MM.1S (cell line): ENCODE measurements around the gene STK4.
"Not testable (repeated sequence)": the region's sequence is repeated elsewhere in the genome, so short reads cannot be mapped to it uniquely, and the experiment has no call there.

Source experiments
- DNase-seq: peaks from one replicate; pipeline ENCODE4 v3.0.0-alpha.2; 2015
- H2AFZ ChIP-seq: fragments of 300-600 bp; sonication (generic); 2 replicates; pipeline ENCODE4 v1.6.0; 2016; ENCODE audit warnings: antibody characterized with exemption, low read length
- H3F3A ChIP-seq: fragments of 300-600 bp; sonication (generic); 2 replicates; pipeline ENCODE4 v1.6.1; 2016; ENCODE audit warnings: mild to moderate bottlenecking, antibody characterized with exemption, low read length, moderate library complexity, mixed read lengths; ENCODE audit not compliant: insufficient read depth
- H3K27ac ChIP-seq: fragments of 300-600 bp; sonication (generic); 2 replicates; pipeline ENCODE4 v1.5.1; 2016; ENCODE audit warnings: mild to moderate bottlenecking, low read length
- H3K27me3 ChIP-seq: fragments of 300-600 bp; sonication (generic); replicated peaks from 2 replicates; pipeline ENCODE4 v1.6.0; 2016; ENCODE audit warnings: low read length; ENCODE audit not compliant: insufficient read depth
- H3K36me3 ChIP-seq: fragments of 300-600 bp; sonication (generic); replicated peaks from 2 replicates; pipeline ENCODE4 v1.6.1; 2016; ENCODE audit warnings: mild to moderate bottlenecking, low read length, mixed read lengths; ENCODE audit not compliant: insufficient read depth
- H3K4me1 ChIP-seq: fragments of 300-600 bp; sonication (generic); 2 replicates; pipeline ENCODE4 v1.6.1; 2016; ENCODE audit warnings: low read length, mixed read lengths
- H3K4me2 ChIP-seq: fragments of 300-600 bp; sonication (generic); 2 replicates; pipeline ENCODE4 v1.6.0; 2016; ENCODE audit warnings: low read depth, low read length
- H3K4me3 ChIP-seq: fragments of 300-600 bp; sonication (generic); 2 replicates; pipeline ENCODE4 v1.5.1; 2016; ENCODE audit warnings: low read length, mixed read lengths
- H3K79me2 ChIP-seq: fragments of 300-600 bp; sonication (generic); 2 replicates; pipeline ENCODE4 v1.6.1; 2016; ENCODE audit warnings: mixed run types, low read length, mixed read lengths
- H3K9ac ChIP-seq: fragments of 300-600 bp; sonication (generic); 2 replicates; pipeline ENCODE4 v1.6.1; 2016; ENCODE audit warnings: low read length, mixed read lengths
- H3K9me2 ChIP-seq: fragments of 300-600 bp; sonication (generic); replicated peaks from 2 replicates; pipeline ENCODE4 v1.6.1; 2016; ENCODE audit warnings: mild to moderate bottlenecking, low read length, mixed read lengths; ENCODE audit not compliant: insufficient read depth
- H3K9me3 ChIP-seq: fragments of 300-600 bp; sonication (generic); replicated peaks from 2 replicates; pipeline ENCODE4 v1.6.1; 2016; ENCODE audit warnings: mild to moderate bottlenecking, low read length, mixed read lengths; ENCODE audit not compliant: insufficient read depth
- H4K20me1 ChIP-seq: fragments of 300-600 bp; sonication (generic); 2 replicates; pipeline ENCODE4 v1.6.1; 2016; ENCODE audit warnings: mild to moderate bottlenecking, low read length, moderate library complexity, mixed read lengths; ENCODE audit not compliant: insufficient read depth
- EZH2 ChIP-seq: fragments of 300-600 bp; sonication (generic); optimal IDR thresholded peaks from 2 replicates; pipeline ENCODE3; 2017; ENCODE audit warnings: low read depth, mild to moderate bottlenecking, antibody characterized with exemption, low read length, mixed read lengths
- EZH2phosphoT487 ChIP-seq: fragments of 300-600 bp; sonication (generic); IDR thresholded peaks from 2 replicates; pipeline ENCODE4 v1.6.1; 2018; ENCODE audit warnings: antibody characterized with exemption, low read length
- TF ChIP-seq, protein P1 (sequence below): fragments of 300-600 bp; sonication (generic); IDR thresholded peaks from 2 replicates; pipeline ENCODE4 v1.5.1; 2016; ENCODE audit warnings: antibody characterized with exemption, low read length, mixed read lengths

Gene STK4

DNA sequence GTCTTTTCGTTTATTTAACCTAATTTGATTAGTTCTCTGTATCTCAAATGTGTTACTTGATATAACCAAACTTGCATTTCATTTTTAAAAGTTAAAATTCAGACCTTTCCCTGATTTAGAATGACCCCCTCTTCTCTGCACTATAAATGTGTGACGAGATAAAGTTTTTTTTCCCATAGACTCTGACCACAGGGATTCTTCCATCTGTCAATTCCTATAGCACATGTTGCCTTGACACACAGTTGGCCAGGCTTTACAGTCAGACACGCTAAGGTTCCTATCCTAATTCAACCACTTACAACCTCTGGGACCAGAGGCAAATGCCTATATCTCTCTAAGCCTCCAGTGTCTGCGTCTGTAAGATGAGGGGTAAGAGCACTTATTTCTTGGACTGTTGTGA, 94.0 kb downstream of the STK4 start:
- TF ChIP-seq EZH2phosphoT487 (no peak), EZH2 (no peak)
- TF ChIP-seq, protein P1, sequence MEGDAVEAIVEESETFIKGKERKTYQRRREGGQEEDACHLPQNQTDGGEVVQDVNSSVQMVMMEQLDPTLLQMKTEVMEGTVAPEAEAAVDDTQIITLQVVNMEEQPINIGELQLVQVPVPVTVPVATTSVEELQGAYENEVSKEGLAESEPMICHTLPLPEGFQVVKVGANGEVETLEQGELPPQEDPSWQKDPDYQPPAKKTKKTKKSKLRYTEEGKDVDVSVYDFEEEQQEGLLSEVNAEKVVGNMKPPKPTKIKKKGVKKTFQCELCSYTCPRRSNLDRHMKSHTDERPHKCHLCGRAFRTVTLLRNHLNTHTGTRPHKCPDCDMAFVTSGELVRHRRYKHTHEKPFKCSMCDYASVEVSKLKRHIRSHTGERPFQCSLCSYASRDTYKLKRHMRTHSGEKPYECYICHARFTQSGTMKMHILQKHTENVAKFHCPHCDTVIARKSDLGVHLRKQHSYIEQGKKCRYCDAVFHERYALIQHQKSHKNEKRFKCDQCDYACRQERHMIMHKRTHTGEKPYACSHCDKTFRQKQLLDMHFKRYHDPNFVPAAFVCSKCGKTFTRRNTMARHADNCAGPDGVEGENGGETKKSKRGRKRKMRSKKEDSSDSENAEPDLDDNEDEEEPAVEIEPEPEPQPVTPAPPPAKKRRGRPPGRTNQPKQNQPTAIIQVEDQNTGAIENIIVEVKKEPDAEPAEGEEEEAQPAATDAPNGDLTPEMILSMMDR = no peak
- H3K4me1 ChIP-seq = peaks cover 67% of the 10 kb centered on the region
- 0 out of 2 replicates have a peak, but pooled peaks cover 1% of the 10 kb centered on the region for H4K20me1 ChIP-seq
- H2AFZ ChIP-seq = no peak overlapping the region
- no peak overlapping the region for H3K27ac ChIP-seq
- DNase-seq = no peak
- H3K79me2 ChIP-seq = peaks cover 65% of the 10 kb centered on the region
- H3K4me2 ChIP-seq = no peak overlapping the region
- H3K27me3 ChIP-seq = no peaks in the 10 kb centered on the region
- H3K9me2 ChIP-seq = no peaks in the 10 kb centered on the region
- H3K9me3 ChIP-seq = no peaks in the 10 kb centered on the region
- peaks cover 30% of the 10 kb centered on the region for H3F3A ChIP-seq
- no peak overlapping the region for H3K9ac ChIP-seq
- peaks cover 15% of the 10 kb centered on the region; the same call in 1 of the 2 replicates for H3K36me3 ChIP-seq
- H3K4me3 ChIP-seq = no peak overlapping the region

DNA sequence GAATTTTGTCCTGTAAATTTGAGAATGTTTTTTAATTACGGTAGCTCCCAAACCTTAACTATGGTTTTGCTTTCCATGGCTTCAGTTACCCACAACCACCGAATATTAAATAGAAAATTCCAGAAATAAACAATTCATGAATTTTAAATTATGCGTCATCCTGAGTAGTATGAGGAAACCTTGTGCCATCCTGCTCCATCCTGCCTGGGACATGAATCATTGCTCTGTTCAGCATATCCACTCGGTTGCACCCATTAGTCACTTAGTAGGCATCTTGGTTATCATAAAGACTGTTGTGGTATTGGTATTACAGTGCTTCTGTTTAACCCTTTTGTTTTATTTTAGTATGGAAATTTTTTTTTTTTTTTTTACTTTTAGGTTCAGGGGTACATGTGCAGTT, 94.9 kb downstream of the STK4 start:
- no peaks in the 10 kb centered on the region for H3K27me3 ChIP-seq
- H3K9me3 ChIP-seq = no peaks in the 10 kb centered on the region
- DNase-seq = no peak
- H3K9ac ChIP-seq = no peak overlapping the region
- no peak overlapping the region for H3K27ac ChIP-seq
- H3K79me2 ChIP-seq = peaks cover 67% of the 10 kb centered on the region
- H4K20me1 ChIP-seq = 0 out of 2 replicates have a peak, but pooled peaks cover 3% of the 10 kb centered on the region
- H3K4me2 ChIP-seq = no peak overlapping the region
- H3K36me3 ChIP-seq = peaks cover 15% of the 10 kb centered on the region; the same call in 1 of the 2 replicates
- peaks cover 62% of the 10 kb centered on the region for H3K4me1 ChIP-seq
- no peak overlapping the region for H3K4me3 ChIP-seq
- H3K9me2 ChIP-seq = no peaks in the 10 kb centered on the region
- H2AFZ ChIP-seq = no peak overlapping the region
- TF ChIP-seq EZH2 (no peak), EZH2phosphoT487 (no peak)
- TF ChIP-seq, protein P1 = no peak
- peaks cover 28% of the 10 kb centered on the region for H3F3A ChIP-seq

DNA sequence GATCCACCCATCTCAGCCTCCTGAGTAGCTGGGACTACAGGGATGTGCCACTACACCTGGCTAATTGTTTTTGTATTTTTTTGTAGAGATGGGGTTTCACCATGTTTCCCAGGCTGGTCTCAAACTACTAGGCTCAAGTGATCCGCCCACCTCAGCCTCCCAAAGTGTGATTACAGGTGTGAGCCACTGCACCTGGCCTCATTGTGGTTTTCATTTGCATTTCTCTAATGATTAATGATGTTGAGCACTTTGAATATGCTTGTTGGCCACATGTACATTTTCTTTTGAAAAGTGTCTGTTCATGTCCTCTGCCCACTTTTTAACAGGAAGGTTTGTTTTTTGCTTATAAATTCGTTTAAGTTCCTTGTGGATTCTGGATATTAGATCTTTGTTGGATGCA, 96.8 kb downstream of the STK4 start:
- peak; percentile 92 for DNase-seq
- H3K4me1 ChIP-seq = peaks cover 43% of the 10 kb centered on the region
- peak overlapping the region; percentile 13; the same call in 1 of the 2 replicates for H3K4me3 ChIP-seq
- not testable (repeated sequence) for H4K20me1 ChIP-seq, H3K27me3 ChIP-seq, H3K9me2 ChIP-seq, H2AFZ ChIP-seq, H3K36me3 ChIP-seq, H3K9me3 ChIP-seq
- peak overlapping the region; percentile 73; the same call in 1 of the 2 replicates for H3K27ac ChIP-seq
- H3K79me2 ChIP-seq = peaks cover 73% of the 10 kb centered on the region
- H3K4me2 ChIP-seq = peak overlapping the region; percentile 51; the same call in 1 of the 2 replicates
- H3F3A ChIP-seq = peaks cover 24% of the 10 kb centered on the region
- H3K9ac ChIP-seq = peak overlapping the region; percentile 4; the same call in 1 of the 2 replicates

DNA sequence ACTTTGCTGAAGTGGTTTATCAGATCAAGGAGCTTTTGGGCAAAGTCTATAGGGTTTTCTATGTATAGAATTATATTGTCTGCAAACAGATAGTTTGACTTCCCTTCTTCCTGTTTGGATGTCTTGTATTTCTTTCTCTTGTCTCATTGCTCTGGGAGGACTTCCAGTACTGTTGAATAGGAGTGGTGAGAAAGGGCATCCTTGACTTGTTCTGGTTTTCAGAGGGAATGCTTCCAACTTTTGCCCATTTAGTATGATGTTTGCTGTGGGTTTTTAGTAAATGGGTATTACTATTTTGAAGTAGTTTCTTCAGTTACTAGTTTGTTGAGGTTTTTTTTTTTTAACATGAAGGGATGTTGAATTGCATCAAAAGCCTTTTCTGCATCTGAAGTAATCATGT, 98.5 kb downstream of the STK4 start:
- peaks cover 84% of the 10 kb centered on the region for H3K79me2 ChIP-seq
- no peak overlapping the region; the same call in 1 of the 2 replicates for H3K4me2 ChIP-seq

More for the DNA sequence above, 98.5 kb downstream of the STK4 start:
- Histone ChIP-seq H3K9me2 (no peaks in the 10 kb centered on the region), H4K20me1 (0 out of 2 replicates have a peak, but pooled peaks cover 3% of the 10 kb centered on the region), H3K4me1 (peaks cover 27% of the 10 kb centered on the region), H3K27me3 (no peaks in the 10 kb centered on the region), H3K27ac (no peak overlapping the region), H3K36me3 (peaks cover 11% of the 10 kb centered on the region), H3F3A (peaks cover 10% of the 10 kb centered on the region), H3K9me3 (no peaks in the 10 kb centered on the region), H3K9ac (no peak overlapping the region), H2AFZ (no peak overlapping the region), H3K4me3 (no peak overlapping the region)
- no peak for DNase-seq
- TF ChIP-seq EZH2phosphoT487 (no peak), EZH2 (no peak)
- TF ChIP-seq, protein P1 = no peak
